Caco-2 (cell line): ENCODE measurements around the gene PLEK. TPM values are rescaled to one million over a fixed set of nuclear protein-coding genes. Genes with fewer than 3 reads are reported as not detected.

ENCODE experiments used
- BruUV-seq: library from RNA; stranded (reverse); fragments of 400-500 nt; replicated peaks from 2 replicates; lab custom pipeline; 2021; lab: Mats Ljungman, UMichigan
- CTCF ChIA-PET: fragments of 300-600 bp; sonication (Branson Sonifier 250); formaldehyde crosslinking; loops from one replicate; lab custom pipeline; 2022; ENCODE audit warnings: antibody characterized with exemption; lab: Charles Lee
- POLR2A ChIA-PET: fragments of 300-600 bp; sonication (Branson Sonifier 250); formaldehyde crosslinking; loops from one replicate; lab custom pipeline; 2022; ENCODE audit warnings: antibody characterized with exemption; lab: Charles Lee
- DNase-seq, 2 experiments: peaks; one replicate each; pipeline versions ENCODE4 v3.0.0 to v3.0.0-alpha.2; 2020 to 2022
- H3K27me3 ChIP-seq: replicated peaks from 2 replicates; pipeline ENCODE4 v1.6.0; 2011; ENCODE audit warnings: low read length; ENCODE audit not compliant: control insufficient read depth, insufficient read depth
- H3K36me3 ChIP-seq: 2 replicates; pipeline ENCODE4 v1.5.1; 2011; ENCODE audit warnings: low read length; ENCODE audit not compliant: control insufficient read depth, insufficient read depth
- H3K4me1 ChIP-seq: fragments of 250-450 bp; sonication (Bioruptor Pico); 2 replicates; pipeline ENCODE4 v1.5.1; 2020; ENCODE audit warnings: mild to moderate bottlenecking
- H3K4me3 ChIP-seq: 2 replicates; pipeline ENCODE4 v1.5.1; 2011; ENCODE audit warnings: low read depth, mild to moderate bottlenecking, control low read depth, low read length
- H3K9me3 ChIP-seq: fragments of 250-450 bp; sonication (Bioruptor Pico); 2 replicates; pipeline ENCODE4 v1.5.1; 2020; ENCODE audit warnings: mild to moderate bottlenecking, moderate library complexity
- H3K27ac Mint-ChIP-seq: one replicate; pipeline ENCODE4 v1.8.0; 2022; ENCODE audit warnings: mixed read lengths; ENCODE audit not compliant: unreplicated experiment
- H3K27me3 Mint-ChIP-seq: one replicate; pipeline ENCODE4 v1.8.0; 2022; ENCODE audit warnings: mixed read lengths; ENCODE audit not compliant: insufficient read depth, unreplicated experiment
- H3K36me3 Mint-ChIP-seq: one replicate; pipeline ENCODE4 v1.8.0; 2022; ENCODE audit warnings: mild to moderate bottlenecking, mixed read lengths; ENCODE audit not compliant: insufficient read depth, unreplicated experiment
- H3K4me1 Mint-ChIP-seq: one replicate; pipeline ENCODE4 v1.8.0; 2022; ENCODE audit warnings: low read depth, mixed read lengths; ENCODE audit not compliant: unreplicated experiment
- H3K4me3 Mint-ChIP-seq: one replicate; pipeline ENCODE4 v1.8.0; 2022; ENCODE audit warnings: mild to moderate bottlenecking, moderate library complexity, mixed read lengths; ENCODE audit not compliant: unreplicated experiment
- H3K9me3 Mint-ChIP-seq: one replicate; pipeline ENCODE4 v1.8.0; 2022; ENCODE audit warnings: mixed read lengths; ENCODE audit not compliant: unreplicated experiment
- CTCF ChIP-seq, 2 experiments: fragments of 200-600 bp in 1 of 2; IDR thresholded peaks; 1 replicate in 1 of 2; 2 replicates in 1 of 2; pipeline versions ENCODE4 v1.5.1 to v1.8.0; 2011 to 2022; ENCODE audit warnings: antibody characterized with exemption in 1 of 2, control low read depth in 1 of 2, inconsistent platforms in 1 of 2, low read depth in 1 of 2, low read length in 1 of 2, mild to moderate bottlenecking in 1 of 2, moderate library complexity in 1 of 2; ENCODE audit not compliant: insufficient read depth in 1 of 2, severe bottlenecking in 1 of 2, unreplicated experiment in 1 of 2
- intact Hi-C: fragments of 100-400 bp; cut with micrococcal nuclease; formaldehyde crosslinking; loops from one replicate; pipeline ENCODE4 v1.10.0; 2022; ENCODE audit not compliant: unreplicated experiment
- total RNA-seq: library from RNA; stranded (reverse); gene quantifications from 2 replicates; pipeline ENCODE4 v1.2.3, GENCODE V29; 2022

The PLEK gene
- total RNA-seq, 1 experiment from 2014 or later = not detected

- Mint-ChIP-seq H3K9me3 (no peaks in the 10 kb centered on the region), H3K4me1 (no peaks in the 10 kb centered on the region), H3K27me3 (peaks cover 4% of the 10 kb centered on the region), H3K4me3 (no peak overlapping the region), H3K27ac (no peak overlapping the region), H3K36me3 (no peaks in the 10 kb centered on the region)
- no TSS peak for BruUV-seq
- TF ChIP-seq CTCF (IDR thresholded peaks at IDR 0.05; ENCODE audit: insufficient read depth in 1 of 2, low read depth in 1 of 2, low read length in 1 of 2, severe bottlenecking in 1 of 2, unreplicated experiment in 1 of 2) = no peak
- ChIA-PET POLR2A (no interaction called here), CTCF (no interaction called here)
- Histone ChIP-seq H3K4me1 (peaks cover 12% of the 10 kb centered on the region; the same call in 1 of the 2 replicates), H3K27me3 (no peaks in the 10 kb centered on the region), H3K36me3 (no peaks in the 10 kb centered on the region), H3K9me3 (no peaks in the 10 kb centered on the region), H3K4me3 (no peak overlapping the region)
- intact Hi-C loops = no loop called here
- no peak for DNase-seq
These were observed 24.6 kb upstream of the PLEK start for GRCh38 chr2:68340226-68341061.

- no peak overlapping the region for H3K27ac Mint-ChIP-seq
- CTCF ChIA-PET = no interaction called here
- no peak for TF ChIP-seq CTCF (IDR thresholded peaks at IDR 0.05; ENCODE audit: insufficient read depth in 1 of 2, low read depth in 1 of 2, low read length in 1 of 2, severe bottlenecking in 1 of 2, unreplicated experiment in 1 of 2)
- no peaks in the 10 kb centered on the region for H3K4me1 Mint-ChIP-seq
- H3K9me3 Mint-ChIP-seq = no peaks in the 10 kb centered on the region
- no TSS peak for BruUV-seq
- peaks cover 4% of the 10 kb centered on the region for H3K27me3 Mint-ChIP-seq
- no peaks in the 10 kb centered on the region for H3K36me3 ChIP-seq
- peaks cover 8% of the 10 kb centered on the region; the same call in 1 of the 2 replicates for H3K4me1 ChIP-seq
- H3K4me3 ChIP-seq = no peak overlapping the region
- intact Hi-C loops = no loop called here
- H3K36me3 Mint-ChIP-seq = no peaks in the 10 kb centered on the region
- no peaks in the 10 kb centered on the region for H3K27me3 ChIP-seq
- H3K4me3 Mint-ChIP-seq = no peak overlapping the region
- no peak for DNase-seq
- no peaks in the 10 kb centered on the region for H3K9me3 ChIP-seq
- POLR2A ChIA-PET = no interaction called here
These were observed 24.1 kb upstream of the PLEK start for GRCh38 chr2:68341062-68341329.

GRCh38 chr2:68341583-68341982, 23.5 kb upstream of the PLEK start:
- no peak overlapping the region for H3K4me3 ChIP-seq
- BruUV-seq = no TSS peak
- intact Hi-C loops = no loop called here
- H3K4me1 Mint-ChIP-seq = no peaks in the 10 kb centered on the region
- H3K27me3 Mint-ChIP-seq = peaks cover 7% of the 10 kb centered on the region
- no peak overlapping the region for H3K27ac Mint-ChIP-seq
- no peaks in the 10 kb centered on the region for H3K36me3 ChIP-seq
- H3K9me3 ChIP-seq = no peaks in the 10 kb centered on the region
- peaks cover 2% of the 10 kb centered on the region; the same call in 1 of the 2 replicates for H3K4me1 ChIP-seq
- H3K27me3 ChIP-seq = no peaks in the 10 kb centered on the region
- no peaks in the 10 kb centered on the region for H3K9me3 Mint-ChIP-seq
- no peak for DNase-seq
- H3K36me3 Mint-ChIP-seq = no peaks in the 10 kb centered on the region
- ChIA-PET CTCF (no interaction called here), POLR2A (no interaction called here)
- TF ChIP-seq CTCF (IDR thresholded peaks at IDR 0.05; ENCODE audit: insufficient read depth in 1 of 2, low read depth in 1 of 2, low read length in 1 of 2, severe bottlenecking in 1 of 2, unreplicated experiment in 1 of 2) = no peak
- H3K4me3 Mint-ChIP-seq = no peak overlapping the region
